MM.1S (cell line): ENCODE data around the gene MEGF11.

Experiments
- DNase-seq: peaks from one replicate; pipeline ENCODE4 v3.0.0-alpha.2; 2015
- H2AFZ ChIP-seq: fragments of 300-600 bp; sonication (generic); 2 replicates; pipeline ENCODE4 v1.6.0; 2016; ENCODE audit warnings: antibody characterized with exemption, low read length
- H3F3A ChIP-seq: fragments of 300-600 bp; sonication (generic); 2 replicates; pipeline ENCODE4 v1.6.1; 2016; ENCODE audit warnings: mild to moderate bottlenecking, antibody characterized with exemption, low read length, moderate library complexity, mixed read lengths; ENCODE audit not compliant: insufficient read depth
- H3K27ac ChIP-seq: fragments of 300-600 bp; sonication (generic); 2 replicates; pipeline ENCODE4 v1.5.1; 2016; ENCODE audit warnings: mild to moderate bottlenecking, low read length
- H3K27me3 ChIP-seq: fragments of 300-600 bp; sonication (generic); replicated peaks from 2 replicates; pipeline ENCODE4 v1.6.0; 2016; ENCODE audit warnings: low read length; ENCODE audit not compliant: insufficient read depth
- H3K36me3 ChIP-seq: fragments of 300-600 bp; sonication (generic); replicated peaks from 2 replicates; pipeline ENCODE4 v1.6.1; 2016; ENCODE audit warnings: mild to moderate bottlenecking, low read length, mixed read lengths; ENCODE audit not compliant: insufficient read depth
- H3K4me1 ChIP-seq: fragments of 300-600 bp; sonication (generic); 2 replicates; pipeline ENCODE4 v1.6.1; 2016; ENCODE audit warnings: low read length, mixed read lengths
- H3K4me2 ChIP-seq: fragments of 300-600 bp; sonication (generic); 2 replicates; pipeline ENCODE4 v1.6.0; 2016; ENCODE audit warnings: low read depth, low read length
- H3K4me3 ChIP-seq: fragments of 300-600 bp; sonication (generic); 2 replicates; pipeline ENCODE4 v1.5.1; 2016; ENCODE audit warnings: low read length, mixed read lengths
- H3K79me2 ChIP-seq: fragments of 300-600 bp; sonication (generic); 2 replicates; pipeline ENCODE4 v1.6.1; 2016; ENCODE audit warnings: mixed run types, low read length, mixed read lengths
- H3K9ac ChIP-seq: fragments of 300-600 bp; sonication (generic); 2 replicates; pipeline ENCODE4 v1.6.1; 2016; ENCODE audit warnings: low read length, mixed read lengths
- H3K9me2 ChIP-seq: fragments of 300-600 bp; sonication (generic); replicated peaks from 2 replicates; pipeline ENCODE4 v1.6.1; 2016; ENCODE audit warnings: mild to moderate bottlenecking, low read length, mixed read lengths; ENCODE audit not compliant: insufficient read depth
- H3K9me3 ChIP-seq: fragments of 300-600 bp; sonication (generic); replicated peaks from 2 replicates; pipeline ENCODE4 v1.6.1; 2016; ENCODE audit warnings: mild to moderate bottlenecking, low read length, mixed read lengths; ENCODE audit not compliant: insufficient read depth
- H4K20me1 ChIP-seq: fragments of 300-600 bp; sonication (generic); 2 replicates; pipeline ENCODE4 v1.6.1; 2016; ENCODE audit warnings: mild to moderate bottlenecking, low read length, moderate library complexity, mixed read lengths; ENCODE audit not compliant: insufficient read depth
- CTCF ChIP-seq: fragments of 300-600 bp; sonication (generic); IDR thresholded peaks from 2 replicates; pipeline ENCODE4 v1.5.1; 2016; ENCODE audit warnings: antibody characterized with exemption, low read length, mixed read lengths
- EZH2 ChIP-seq: fragments of 300-600 bp; sonication (generic); optimal IDR thresholded peaks from 2 replicates; pipeline ENCODE3; 2017; ENCODE audit warnings: low read depth, mild to moderate bottlenecking, antibody characterized with exemption, low read length, mixed read lengths
- EZH2phosphoT487 ChIP-seq: fragments of 300-600 bp; sonication (generic); IDR thresholded peaks from 2 replicates; pipeline ENCODE4 v1.6.1; 2018; ENCODE audit warnings: antibody characterized with exemption, low read length

Gene MEGF11

DNA sequence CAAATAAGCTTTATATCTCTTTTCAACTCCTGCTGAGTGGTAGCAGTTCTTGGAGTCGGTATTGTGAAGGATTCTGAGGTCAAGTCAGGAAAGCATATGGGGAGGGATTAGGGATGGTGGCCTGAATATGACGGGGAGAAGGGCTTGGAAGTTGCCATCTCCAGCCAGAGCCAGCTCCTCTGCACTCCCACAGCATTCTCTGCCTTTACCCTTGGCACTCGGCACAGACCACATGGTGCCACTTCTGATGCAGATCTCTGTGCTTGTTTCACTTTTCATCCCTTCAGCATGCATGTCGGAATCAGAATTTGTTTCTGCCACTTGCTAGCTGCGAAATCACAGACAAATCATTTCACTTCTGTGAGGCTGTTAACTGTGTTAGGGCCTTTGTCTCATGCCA is 331.8 kb downstream of the MEGF11 start:
- H4K20me1 ChIP-seq, result no peaks in the 10 kb centered on the region
- H3K4me2 ChIP-seq, result no peak overlapping the region
- H3K36me3 ChIP-seq, result no peaks in the 10 kb centered on the region
- H3K27ac ChIP-seq, result no peak overlapping the region
- H3K9ac ChIP-seq, result no peak overlapping the region
- no peaks in the 10 kb centered on the region for H3K27me3 ChIP-seq
- no peaks in the 10 kb centered on the region for H3K9me2 ChIP-seq
- TF ChIP-seq EZH2phosphoT487, result no peak
- TF ChIP-seq EZH2, result no peak
- no peak for TF ChIP-seq CTCF
- H3K9me3 ChIP-seq, result no peaks in the 10 kb centered on the region
- no peak for DNase-seq
- H3F3A ChIP-seq, result no peaks in the 10 kb centered on the region
- no peak overlapping the region for H2AFZ ChIP-seq
- no peak overlapping the region for H3K4me3 ChIP-seq
- H3K79me2 ChIP-seq, result no peaks in the 10 kb centered on the region
- no peaks in the 10 kb centered on the region for H3K4me1 ChIP-seq

- Histone ChIP-seq H3K36me3 (no peaks in the 10 kb centered on the region), H3K9me3 (no peaks in the 10 kb centered on the region), H3K79me2 (no peaks in the 10 kb centered on the region), H3F3A (no peaks in the 10 kb centered on the region), H4K20me1 (no peaks in the 10 kb centered on the region), H3K9me2 (no peaks in the 10 kb centered on the region), H3K4me1 (no peaks in the 10 kb centered on the region), H2AFZ (no peak overlapping the region), H3K4me2 (no peak overlapping the region), H3K4me3 (no peak overlapping the region), H3K27me3 (no peaks in the 10 kb centered on the region), H3K27ac (no peak overlapping the region), H3K9ac (no peak overlapping the region)
- TF ChIP-seq CTCF, result no peak
- no peak for DNase-seq
These were observed 332.7 kb downstream of the MEGF11 start for GRCh38 chr15:65920825-65921309.

DNA sequence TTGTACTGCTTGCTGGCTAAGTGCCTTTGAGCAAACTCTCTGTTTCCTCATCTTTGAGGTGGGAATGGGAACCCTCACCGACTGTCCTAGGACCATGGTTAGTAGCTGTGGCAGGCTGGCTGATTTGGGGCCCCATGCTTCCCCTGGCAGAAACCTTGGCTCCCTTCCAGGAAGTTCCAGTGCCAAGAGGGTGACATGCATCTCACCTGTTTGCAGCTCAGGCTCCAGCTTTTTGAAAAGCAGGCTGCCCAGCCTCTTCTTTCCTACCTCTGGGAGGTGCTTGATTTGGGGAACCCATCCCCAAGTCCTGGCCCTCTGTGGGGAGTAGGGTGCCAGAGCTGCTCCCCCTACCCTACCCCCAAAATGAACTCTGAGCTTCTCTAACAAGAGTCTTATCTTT is 333.4 kb downstream of the MEGF11 start:
- DNase-seq, result no peak
- H3K4me1 ChIP-seq, result no peaks in the 10 kb centered on the region

More for the DNA sequence above, 333.4 kb downstream of the MEGF11 start:
- no peaks in the 10 kb centered on the region for H4K20me1 ChIP-seq
- no peak overlapping the region for H3K9ac ChIP-seq
- H3K27me3 ChIP-seq, result no peaks in the 10 kb centered on the region
- no peaks in the 10 kb centered on the region for H3F3A ChIP-seq
- H3K9me3 ChIP-seq, result no peaks in the 10 kb centered on the region
- H3K27ac ChIP-seq, result no peak overlapping the region
- no peaks in the 10 kb centered on the region for H3K79me2 ChIP-seq
- H2AFZ ChIP-seq, result no peak overlapping the region
- H3K9me2 ChIP-seq, result no peaks in the 10 kb centered on the region
- H3K36me3 ChIP-seq, result no peaks in the 10 kb centered on the region
- no peak overlapping the region for H3K4me2 ChIP-seq
- H3K4me3 ChIP-seq, result no peak overlapping the region
- no peak for TF ChIP-seq CTCF
- no peak for TF ChIP-seq EZH2
- no peak for TF ChIP-seq EZH2phosphoT487
